ENCODE data around the gene MGAT4A.

DNA sequence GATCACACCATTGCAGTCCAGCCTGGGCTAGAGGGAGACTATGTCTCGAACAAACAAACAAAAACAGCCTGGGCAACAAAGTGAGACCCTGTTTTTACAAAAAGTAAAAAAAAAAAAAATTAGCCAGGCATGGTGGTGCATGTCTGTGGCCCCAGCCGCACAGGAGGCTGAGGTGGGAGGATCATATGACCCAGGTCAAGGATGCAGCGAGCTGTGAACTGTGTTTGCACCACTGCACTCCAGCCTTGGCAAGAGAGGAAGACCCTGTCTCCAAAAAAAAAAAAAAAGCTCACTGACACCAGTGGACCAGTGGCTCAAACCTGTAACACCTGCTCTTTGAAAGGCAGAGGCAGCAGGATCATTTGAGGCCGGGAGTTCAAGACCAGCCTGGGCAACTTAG lies 82.5 kb downstream of the MGAT4A start:
- TF ChIP-seq, protein P1, sequence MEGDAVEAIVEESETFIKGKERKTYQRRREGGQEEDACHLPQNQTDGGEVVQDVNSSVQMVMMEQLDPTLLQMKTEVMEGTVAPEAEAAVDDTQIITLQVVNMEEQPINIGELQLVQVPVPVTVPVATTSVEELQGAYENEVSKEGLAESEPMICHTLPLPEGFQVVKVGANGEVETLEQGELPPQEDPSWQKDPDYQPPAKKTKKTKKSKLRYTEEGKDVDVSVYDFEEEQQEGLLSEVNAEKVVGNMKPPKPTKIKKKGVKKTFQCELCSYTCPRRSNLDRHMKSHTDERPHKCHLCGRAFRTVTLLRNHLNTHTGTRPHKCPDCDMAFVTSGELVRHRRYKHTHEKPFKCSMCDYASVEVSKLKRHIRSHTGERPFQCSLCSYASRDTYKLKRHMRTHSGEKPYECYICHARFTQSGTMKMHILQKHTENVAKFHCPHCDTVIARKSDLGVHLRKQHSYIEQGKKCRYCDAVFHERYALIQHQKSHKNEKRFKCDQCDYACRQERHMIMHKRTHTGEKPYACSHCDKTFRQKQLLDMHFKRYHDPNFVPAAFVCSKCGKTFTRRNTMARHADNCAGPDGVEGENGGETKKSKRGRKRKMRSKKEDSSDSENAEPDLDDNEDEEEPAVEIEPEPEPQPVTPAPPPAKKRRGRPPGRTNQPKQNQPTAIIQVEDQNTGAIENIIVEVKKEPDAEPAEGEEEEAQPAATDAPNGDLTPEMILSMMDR (IDR thresholded peaks at IDR 0.05; ENCODE audit: low read length) = no peak
- TF ChIP-seq EZH2phosphoT487 (IDR thresholded peaks at IDR 0.05; ENCODE audit: low read length) (no peak), EZH2 (optimal IDR thresholded peaks at IDR 0.05; ENCODE audit: low read depth, low read length) (no peak)

Data from MM.1S (cell line).